ENCODE results near the gene CNOT4.

The CNOT4 gene

DNA sequence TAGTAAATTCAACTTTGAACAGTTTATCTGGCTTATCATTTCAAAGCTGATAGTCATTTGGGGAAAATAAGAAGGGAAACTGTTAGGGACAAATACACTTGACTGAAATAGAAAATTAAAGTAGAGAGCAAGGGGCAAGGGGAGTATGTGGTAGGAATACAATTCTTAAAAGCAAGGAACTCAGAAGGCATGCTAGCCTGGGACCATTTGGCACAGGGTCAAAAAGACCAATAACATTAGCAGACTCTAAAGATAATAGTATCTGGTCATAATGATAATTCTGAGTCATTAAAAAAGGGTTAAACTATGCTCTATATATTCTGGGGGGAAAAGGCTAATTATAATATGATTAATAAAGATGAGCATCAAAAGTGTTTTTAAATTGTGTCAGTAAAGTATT lies 112.2 kb downstream of the CNOT4 start:
- no peak for DNase-seq (ENCODE audit: low read depth)

DNA sequence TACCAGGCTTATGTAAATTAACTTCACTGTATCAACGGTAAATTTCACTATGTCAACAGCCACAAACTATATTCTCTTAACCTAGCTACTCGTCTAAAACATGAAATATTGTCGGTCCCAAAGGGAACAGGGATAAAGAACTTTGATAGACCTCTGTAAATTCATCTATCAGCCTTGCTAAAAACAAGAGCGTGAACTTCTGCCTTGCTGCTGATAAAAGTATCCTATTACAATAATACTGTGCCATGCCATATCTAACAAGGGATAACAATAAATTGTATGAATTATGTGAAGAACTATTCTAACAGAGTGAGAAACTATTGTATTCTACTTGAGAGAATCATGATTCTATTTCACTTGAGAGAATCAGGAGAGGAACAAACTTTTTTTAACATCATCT lies 117.2 kb downstream of the CNOT4 start:
- no peak for DNase-seq (ENCODE audit: low read depth)

DNA sequence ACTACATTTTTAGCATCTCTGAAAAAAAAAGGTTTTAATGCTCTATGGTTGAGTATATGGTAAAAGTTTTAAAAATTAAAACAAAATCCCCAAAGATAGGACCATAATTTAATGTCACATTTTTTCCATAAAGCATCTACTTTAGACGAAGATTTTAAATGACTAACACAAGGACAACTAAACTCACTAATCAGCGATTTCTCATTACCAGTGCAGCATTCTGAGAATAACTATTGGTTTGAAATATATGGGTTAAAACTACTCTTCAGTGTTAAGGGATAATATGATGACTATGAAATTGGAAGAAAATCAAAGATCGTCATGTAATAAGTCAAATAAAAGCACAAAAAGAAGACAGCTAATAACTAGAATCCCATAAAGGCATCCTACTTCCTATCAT lies 118.4 kb downstream of the CNOT4 start:
- DNase-seq (ENCODE audit: low read depth): no peak

DNA sequence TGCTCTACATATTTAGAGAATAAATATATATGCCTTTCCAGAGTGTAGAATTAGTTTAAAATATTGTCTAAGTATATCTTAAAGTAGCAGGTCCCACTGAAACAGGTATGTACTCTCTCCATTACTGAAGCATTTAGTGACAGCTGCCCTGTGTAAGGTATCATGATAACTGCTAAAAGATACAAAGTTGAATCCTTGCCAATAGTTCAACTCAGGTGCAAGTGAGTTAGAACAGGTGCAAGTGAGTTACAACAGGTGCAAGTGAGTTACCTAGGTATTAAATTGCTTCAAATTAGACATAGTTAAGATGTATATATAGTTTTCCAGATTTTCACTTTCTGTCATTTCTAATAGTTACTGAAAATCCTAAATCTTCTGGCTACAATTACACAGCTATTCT lies 119.1 kb downstream of the CNOT4 start:
- no peak for DNase-seq (ENCODE audit: low read depth)

DNA sequence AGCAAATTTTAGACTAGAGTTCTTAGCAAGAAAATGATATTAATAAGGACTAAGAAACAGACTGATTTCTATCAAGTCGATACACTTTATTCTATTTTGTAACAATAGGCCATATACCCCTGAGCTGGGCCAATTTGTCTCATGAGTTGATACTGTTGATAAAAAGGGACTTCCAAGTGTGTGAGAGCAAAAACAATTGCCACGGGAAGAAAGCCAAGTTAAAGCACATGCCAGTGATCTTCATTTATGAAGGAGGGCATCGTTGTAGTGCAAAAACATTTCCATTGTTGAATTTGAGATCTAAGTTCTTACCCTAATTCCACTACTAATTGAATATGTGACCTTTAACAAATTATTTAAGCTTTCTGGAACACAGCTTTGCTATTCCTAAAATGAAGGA lies 119.9 kb downstream of the CNOT4 start:
- no peak for DNase-seq (ENCODE audit: low read depth)

DNA sequence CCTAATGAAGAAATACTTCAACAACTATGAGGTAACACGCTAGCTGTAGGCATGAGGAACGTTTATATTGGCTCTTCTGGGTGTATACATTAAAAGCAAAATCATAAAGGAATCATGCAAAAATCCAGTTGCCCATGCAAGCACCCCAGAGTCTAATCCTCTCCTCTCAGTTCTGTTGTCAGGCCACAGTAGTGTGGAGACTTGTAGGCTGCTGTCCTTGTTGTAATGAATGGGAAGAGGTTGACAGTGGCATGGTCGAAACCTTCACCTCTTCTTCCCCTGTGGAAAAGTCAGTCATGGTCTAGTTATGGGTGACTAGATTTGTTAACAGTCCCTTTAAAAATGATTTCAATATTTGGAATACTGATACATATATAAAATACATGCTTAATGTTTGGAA lies 121.3 kb downstream of the CNOT4 start:
- no peak for DNase-seq (ENCODE audit: low read depth)

DNA sequence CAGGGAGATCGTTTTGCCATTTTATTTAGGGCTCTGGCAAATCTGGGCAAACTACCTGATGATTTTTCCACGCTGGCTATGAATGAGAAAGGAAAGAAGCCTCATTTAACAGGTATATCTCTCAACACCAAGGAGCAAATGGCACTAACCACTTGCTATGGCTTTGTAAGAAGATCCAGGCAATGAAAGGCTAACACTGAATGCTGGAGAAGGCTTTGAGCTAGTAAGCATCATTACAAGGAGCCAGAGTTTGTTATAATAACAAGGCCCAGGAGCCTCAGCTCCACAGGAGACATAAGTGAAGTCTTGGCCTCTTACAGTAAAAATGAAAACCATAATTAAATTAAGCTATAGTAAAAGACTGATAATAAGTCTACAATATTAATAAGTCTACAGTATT lies 123.1 kb downstream of the CNOT4 start:
- DNase-seq (ENCODE audit: low read depth): no peak

DNA sequence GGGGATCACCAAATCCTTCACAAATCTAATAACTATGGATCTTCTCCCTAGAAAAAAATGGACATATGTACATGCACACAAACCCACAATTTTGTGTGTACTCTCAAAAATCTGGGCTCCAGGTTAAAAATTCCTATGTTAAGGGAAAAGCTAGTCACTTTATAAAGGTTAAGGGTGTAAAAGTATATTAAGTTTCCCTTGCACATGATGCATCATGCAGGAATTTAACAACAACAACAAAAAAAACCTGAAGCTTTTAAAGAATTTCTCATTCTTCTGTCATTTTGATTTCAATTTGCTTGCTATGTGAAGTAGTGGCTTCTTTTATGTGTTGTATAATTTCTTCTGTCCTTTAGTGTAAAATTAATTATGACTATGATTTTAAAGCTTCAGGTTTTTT lies 123.7 kb downstream of the CNOT4 start:
- DNase-seq (ENCODE audit: low read depth): no peak

DNA sequence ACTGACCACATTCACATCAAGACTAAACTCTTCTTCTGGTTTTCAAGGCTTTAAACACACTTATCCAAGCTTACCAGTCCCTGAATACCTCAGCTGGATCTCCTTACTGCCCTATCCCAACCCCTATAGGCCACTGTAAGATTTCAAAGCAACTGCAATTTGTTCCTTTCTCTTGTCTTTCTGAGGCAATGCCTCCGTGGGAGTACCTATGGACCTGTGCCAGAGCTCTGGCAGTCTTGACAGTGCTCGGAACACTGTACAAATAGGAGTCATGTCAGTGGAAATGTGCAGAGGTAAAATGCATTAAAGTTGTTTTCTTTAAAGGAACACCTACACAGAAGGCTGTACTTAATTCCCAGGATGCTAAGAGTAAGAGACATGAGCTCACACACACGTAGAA lies 124.7 kb downstream of the CNOT4 start:
- no peak for DNase-seq (ENCODE audit: low read depth)

DNA sequence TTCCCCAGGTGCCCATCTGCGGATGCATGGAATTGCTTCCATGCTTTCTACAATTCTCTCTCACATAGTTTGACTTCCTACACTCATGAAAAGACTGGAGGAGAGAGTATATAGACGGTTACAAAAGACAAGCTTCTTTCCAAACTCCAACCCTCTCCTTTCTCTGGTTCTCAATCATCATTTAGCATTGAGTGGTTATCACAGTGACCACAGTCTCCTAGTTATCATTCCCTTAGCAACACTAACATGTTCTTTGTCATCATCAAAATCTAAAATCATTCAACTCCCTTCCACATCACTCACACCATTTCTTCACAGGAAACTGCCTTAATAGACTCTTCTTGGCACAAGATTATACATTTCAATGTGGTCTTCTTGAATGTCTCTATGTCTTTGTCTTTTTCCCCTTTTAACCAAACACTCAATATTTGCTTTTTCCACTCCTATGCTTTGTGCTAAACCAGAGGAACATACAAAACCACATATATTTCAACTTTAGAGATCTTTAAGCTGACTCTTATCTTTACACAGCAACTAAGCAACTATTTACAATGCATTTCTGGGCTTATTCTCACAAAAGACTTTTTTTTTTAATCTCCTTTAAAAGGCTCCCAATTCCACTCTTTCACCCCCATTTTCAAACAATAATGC lies 126.3 kb downstream of the CNOT4 start:
- no peak for DNase-seq (ENCODE audit: low read depth)

DNA sequence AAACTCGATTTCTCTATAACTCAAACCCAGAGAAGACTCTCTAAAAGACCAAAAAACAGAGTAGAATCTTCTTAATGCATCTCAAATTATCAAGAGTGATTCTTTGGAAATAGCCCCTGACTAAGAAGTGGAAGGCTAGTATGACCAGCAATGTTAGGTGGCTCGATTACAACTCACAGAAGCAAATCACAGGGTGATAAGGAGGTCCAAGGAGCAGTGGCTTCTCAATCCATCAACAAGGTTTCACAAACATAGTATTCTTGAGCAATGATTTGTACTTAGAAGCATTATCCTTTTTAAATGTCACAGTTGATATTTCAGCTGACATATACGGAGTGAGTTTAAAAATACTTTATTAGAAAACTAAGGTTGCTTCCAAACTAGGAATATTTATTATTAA lies 127.7 kb downstream of the CNOT4 start:
- DNase-seq (ENCODE audit: low read depth): no peak

DNA sequence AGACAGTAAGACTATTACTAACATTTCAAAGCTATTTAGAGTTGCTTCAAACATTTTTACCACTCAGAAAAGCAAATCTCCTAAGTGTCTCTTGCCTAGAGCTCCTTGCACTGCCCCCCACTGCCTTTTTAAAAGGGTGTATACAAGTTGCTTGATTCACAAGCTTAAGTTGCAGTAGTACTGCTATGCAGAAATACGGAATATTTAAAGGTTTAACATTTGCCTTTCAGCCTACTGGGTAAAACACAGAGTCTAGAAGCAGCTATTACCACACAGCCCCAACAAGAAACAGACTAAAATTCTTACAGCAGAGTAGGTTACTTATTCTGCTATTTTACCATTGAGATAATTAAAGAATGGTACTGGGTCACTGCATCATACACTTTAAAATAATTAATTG lies 128.5 kb downstream of the CNOT4 start:
- no peak for DNase-seq (ENCODE audit: low read depth)

DNA sequence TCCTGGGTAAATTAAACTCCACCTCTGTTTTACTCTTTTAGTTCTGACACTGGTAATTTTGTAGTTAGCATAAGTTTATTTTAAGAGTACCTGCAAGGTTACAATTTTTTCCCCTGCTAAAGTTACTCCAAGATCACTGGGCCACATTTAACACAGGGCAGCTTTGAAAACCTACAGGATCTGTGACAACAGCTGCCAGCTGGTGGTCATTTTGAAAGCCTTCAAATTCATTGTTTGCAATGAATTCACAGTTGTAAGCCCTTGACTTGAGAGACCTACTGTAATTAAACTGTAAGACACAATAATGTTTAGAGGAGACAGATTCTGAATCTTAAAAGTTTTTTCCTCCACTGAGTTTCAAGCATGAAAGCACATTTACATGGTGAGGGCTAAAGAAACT lies 129.6 kb downstream of the CNOT4 start:
- DNase-seq (ENCODE audit: low read depth): no peak

DNA sequence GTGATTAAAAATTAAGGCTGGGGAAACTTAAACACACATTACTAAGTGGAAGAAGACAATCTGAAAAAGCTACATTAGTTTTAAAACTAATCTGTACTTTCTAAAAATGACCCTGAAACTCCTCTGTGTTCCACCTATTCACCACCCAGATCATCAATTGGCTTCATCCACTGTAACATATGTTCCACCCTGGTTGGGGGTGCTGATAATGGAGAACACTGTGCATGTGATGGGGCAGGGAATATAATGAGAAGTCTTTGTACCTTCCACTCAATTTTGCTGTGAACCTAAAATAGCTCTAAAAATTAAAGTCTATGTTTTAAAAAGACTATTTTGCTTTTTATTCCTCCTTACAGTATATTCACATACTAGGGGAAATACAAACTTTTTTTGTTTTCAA lies 132.7 kb downstream of the CNOT4 start:
- no peak for DNase-seq (ENCODE audit: low read depth)

DNA sequence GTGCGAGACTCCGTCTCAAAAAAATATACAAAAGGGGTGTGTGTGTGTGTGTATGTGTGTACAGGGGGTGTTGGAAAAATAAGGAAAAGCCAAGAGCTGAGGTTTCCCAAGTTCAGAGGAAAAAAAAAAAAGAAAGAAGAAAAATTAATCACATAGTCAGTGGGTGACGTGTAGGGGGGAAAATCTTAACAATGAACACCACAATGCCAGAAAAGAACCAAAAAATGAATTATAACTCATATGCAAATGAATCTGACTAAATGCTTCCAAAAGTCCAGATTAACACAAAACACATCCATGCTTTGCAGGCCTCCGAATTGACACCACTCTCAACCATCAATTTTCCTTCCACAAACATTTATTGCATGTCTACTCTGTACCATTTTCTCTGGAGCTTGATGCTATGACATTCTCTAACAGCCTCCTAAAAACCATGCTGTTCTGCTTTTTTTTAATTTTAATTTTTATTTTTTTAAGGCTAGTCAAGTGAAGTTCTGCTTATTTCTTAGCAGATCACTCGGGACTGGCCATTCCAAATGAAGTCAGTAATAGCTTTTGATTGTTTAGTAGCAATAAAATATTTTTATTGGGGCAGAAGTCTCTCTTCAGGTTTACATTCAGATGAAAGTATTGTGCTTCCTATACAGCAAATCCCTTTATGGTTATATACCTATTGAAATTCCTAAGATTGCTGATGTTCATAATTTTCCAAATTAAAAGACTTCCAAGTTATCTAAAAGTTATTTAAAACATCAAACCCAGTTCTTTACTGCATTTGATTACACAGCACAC lies 133.8 kb downstream of the CNOT4 start:
- no peak for DNase-seq (ENCODE audit: low read depth)

DNA sequence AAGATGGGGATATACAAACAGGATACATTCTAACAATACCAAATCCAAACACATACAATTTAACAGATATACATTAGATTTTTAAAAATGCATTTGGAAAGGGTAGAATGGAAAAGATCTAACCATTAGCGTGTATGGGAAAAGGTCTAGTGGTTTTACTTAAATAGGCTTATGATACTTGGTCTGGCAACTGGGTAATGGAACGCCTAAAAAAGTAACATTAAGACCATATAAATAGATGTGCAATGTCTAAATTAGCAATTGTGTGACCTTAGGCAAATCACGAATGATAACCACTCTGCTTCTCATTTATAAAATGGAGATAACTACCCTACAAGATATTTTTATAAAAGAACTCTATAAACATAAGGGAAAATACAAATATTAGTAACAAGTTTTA lies 135.2 kb downstream of the CNOT4 start:
- no peak for DNase-seq (ENCODE audit: low read depth)

DNA sequence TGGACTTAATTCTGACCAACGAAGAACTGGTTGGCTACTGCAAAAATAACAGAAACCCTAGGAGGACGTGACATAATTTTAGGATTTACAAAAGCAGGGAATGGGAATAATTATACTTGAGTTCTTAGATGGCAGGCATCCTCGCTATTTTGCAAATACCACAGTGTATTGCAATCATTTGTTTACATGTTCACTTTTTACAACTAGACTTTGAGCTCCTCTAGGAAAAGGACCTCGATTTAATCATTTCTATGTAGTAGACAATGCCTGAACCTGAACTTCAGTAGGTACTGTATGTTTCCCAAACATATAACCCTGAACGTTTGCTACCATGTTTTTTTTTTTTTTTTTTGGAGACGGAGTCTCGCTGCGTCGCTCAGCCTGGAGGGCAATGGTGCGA lies 137.7 kb downstream of the CNOT4 start:
- DNase-seq (ENCODE audit: low read depth): no peak

DNA sequence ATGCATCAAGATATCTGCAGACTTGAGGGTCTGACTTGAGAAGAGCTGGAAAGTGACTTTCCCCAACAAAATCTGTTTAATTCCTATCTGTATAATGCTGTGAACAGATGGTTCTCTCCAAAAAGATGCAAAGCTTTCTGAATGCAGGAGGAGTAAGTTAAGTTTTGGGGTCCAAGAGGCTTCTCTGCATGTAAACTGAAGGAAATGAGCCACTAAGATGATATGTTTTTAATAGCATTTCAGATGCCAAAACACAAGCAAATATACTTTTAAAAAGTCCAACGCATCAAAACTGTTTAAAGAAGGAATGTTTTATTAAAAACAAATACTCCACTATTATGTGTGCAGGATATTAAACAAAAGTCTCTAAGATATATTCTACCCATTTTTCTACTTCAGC lies 139.2 kb downstream of the CNOT4 start:
- no peak for DNase-seq (ENCODE audit: low read depth)

DNA sequence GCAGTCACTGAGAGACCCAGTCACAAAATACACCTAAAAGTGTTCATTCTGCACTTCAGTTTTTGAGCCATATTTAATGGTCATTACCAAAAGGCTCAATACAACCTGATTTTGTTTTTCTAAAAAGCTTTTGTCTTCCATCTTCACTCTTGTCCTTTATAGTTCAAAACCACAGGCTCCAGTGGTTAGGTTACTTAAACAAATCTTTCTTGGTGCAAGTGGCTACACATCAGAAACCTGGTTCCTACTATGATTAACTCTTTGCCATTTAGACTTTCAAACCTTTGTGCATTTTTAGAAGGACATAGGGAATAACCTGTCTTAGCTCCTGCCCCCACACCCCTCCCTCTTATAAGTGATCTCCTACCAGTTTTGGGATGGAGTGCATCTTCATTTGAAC lies 140.5 kb downstream of the CNOT4 start:
- no peak for DNase-seq (ENCODE audit: low read depth)

DNA sequence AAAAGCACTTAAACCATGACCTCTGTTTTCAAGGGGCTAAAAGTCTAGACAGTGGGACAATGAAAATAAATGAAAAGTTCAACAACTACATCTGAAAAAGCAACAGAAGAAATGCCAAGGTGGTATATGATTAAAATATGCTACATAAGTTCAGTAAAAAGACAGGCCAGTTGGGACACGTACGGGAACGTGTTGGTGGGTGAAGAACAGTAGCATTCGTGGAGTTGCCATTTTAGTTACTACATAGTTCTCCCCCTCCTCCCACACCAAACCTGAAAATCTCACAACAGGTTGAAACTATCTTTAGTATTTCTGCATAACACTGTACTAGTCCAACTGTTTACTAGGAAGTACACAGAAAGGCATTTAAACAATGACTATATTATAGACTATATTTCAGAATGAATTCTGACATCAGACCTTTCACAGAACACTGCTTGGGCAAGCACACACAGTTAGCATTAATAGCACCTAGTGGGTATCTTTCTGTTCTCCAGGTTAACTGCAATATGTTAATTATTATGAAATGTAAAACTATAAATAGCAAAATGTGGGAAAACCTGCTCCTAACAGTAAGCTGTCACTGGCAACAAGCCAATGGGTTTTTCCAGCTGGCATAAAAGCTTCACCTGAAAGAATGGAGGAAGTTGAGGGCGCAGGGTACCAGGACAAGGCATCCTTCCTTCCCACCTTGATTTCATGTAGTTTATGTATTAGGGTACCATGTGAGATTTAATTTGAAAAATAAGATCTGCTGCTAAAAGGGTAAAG lies 141.3 kb downstream of the CNOT4 start:
- no peak for DNase-seq (ENCODE audit: low read depth)

DNA sequence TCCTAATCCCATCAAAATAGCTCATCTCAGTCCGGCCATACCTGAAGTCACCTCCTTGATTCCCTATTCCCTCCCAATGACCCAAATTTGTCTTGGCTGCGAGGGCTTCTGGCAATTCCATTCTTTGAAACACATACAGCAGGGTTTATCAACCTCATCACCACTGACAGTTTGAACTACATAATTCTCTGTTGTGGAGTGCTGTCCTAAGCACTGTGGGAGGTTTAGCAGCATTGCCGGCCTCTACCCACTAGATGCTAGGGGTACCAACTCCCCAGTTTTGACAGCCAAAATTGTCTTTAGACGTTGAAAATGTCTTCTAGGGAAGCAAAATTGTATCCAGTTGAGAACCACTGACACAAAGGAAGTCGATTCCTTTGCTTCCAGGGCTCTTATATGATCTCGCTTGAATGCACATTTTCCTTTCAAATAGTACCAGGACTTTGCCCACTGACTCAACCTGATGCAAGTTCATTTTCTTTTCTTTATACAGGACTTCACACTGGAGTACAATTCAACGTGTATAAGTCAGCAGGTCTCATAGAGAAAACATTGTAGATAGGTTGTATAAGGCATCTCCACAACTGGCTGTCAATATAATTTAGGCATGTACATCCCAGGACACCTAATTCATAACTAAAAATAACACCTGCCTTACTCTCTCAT lies 142.9 kb downstream of the CNOT4 start:
- DNase-seq (ENCODE audit: low read depth): no peak

DNA sequence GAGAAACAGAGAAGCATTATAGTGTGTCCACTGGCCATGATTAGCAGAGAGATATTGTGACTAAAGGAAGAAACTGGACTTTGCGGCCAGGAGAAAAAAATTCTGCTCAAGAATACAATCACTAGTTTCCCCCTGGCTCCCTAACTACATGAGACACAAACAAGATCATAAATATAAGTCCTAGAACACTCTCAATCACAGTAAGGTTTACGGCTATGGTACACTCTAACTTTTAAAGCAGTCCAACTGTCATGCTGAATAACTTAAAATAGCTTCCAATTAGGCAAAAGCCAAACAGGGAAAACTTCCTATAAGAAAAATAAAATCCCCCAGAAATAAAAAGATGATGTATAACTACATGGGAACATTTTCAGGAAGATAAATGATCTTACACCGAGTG lies 144.2 kb downstream of the CNOT4 start:
- DNase-seq (ENCODE audit: low read depth): no peak

DNA sequence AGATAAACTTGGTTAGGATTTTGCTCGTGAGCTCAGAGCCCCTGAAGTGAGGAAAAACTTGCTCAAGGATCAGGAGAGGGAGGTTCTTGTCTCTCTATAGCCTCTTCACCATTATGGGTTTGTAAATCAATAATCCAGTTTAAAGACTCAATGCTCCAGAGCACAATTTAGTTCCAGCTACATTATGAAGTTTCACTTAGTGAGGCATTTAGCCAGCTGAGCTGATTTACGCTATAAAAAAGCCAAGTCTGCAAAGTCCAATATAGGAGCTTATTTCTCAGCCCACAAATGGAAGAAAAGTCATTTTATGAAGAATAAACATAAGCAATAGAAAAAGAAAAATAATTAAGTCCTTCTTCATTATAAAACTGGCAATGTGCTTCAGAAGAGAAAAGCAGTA lies 145.7 kb downstream of the CNOT4 start:
- no peak for DNase-seq (ENCODE audit: low read depth)

Data from activated T-helper 1 cell treated with Interleukin-2 at 50 U/mL for 16 hours (primary cell).